Endothelial cell (in vitro differentiated cells): ENCODE results near the gene FKBP5. TPM values are rescaled to one million over a fixed set of nuclear protein-coding genes. Genes with fewer than 3 reads are reported as not detected.

ENCODE experiments used
- DNase-seq: peaks from one replicate; pipeline ENCODE4 v3.0.0; 2021; ENCODE audit warnings: low spot score
- H3K27ac Mint-ChIP-seq: one replicate; pipeline ENCODE4 v1.8.0; 2021; ENCODE audit warnings: mixed read lengths, inconsistent platforms; ENCODE audit not compliant: unreplicated experiment
- H3K27me3 Mint-ChIP-seq: one replicate; pipeline ENCODE4 v1.8.0; 2021; ENCODE audit warnings: mild to moderate bottlenecking, moderate library complexity, mixed read lengths, inconsistent platforms; ENCODE audit not compliant: unreplicated experiment
- H3K36me3 Mint-ChIP-seq: one replicate; pipeline ENCODE4 v1.8.0; 2021; ENCODE audit warnings: mild to moderate bottlenecking, low read depth, mixed read lengths, inconsistent platforms; ENCODE audit not compliant: unreplicated experiment
- H3K4me1 Mint-ChIP-seq: one replicate; pipeline ENCODE4 v1.8.0; 2021; ENCODE audit warnings: mild to moderate bottlenecking, mixed read lengths, inconsistent platforms; ENCODE audit not compliant: unreplicated experiment
- H3K4me3 Mint-ChIP-seq: one replicate; pipeline ENCODE4 v1.8.0; 2021; ENCODE audit warnings: mild to moderate bottlenecking, mixed read lengths, inconsistent platforms; ENCODE audit not compliant: unreplicated experiment
- H3K9me3 Mint-ChIP-seq: one replicate; pipeline ENCODE4 v1.8.0; 2021; ENCODE audit warnings: mixed read lengths, inconsistent platforms; ENCODE audit not compliant: unreplicated experiment
- CTCF ChIP-seq: fragments of 200-600 bp; sonication (generic); IDR thresholded peaks from one replicate; pipeline ENCODE4 v1.5.0; 2021; ENCODE audit warnings: antibody characterized with exemption; ENCODE audit not compliant: unreplicated experiment
- total RNA-seq: library from RNA; stranded (reverse); fragmentation: NEBNext Ultra II Directional; extraction: Animal tissue kit (Norgen Biotek cat#: 25700); gene quantifications from one replicate; pipeline ENCODE4 v1.2.1, GENCODE V29; 2021; ENCODE audit not compliant: unreplicated experiment

Gene FKBP5
- total RNA-seq, 1 donor from 2014 or later, result 7.2 TPM

DNA sequence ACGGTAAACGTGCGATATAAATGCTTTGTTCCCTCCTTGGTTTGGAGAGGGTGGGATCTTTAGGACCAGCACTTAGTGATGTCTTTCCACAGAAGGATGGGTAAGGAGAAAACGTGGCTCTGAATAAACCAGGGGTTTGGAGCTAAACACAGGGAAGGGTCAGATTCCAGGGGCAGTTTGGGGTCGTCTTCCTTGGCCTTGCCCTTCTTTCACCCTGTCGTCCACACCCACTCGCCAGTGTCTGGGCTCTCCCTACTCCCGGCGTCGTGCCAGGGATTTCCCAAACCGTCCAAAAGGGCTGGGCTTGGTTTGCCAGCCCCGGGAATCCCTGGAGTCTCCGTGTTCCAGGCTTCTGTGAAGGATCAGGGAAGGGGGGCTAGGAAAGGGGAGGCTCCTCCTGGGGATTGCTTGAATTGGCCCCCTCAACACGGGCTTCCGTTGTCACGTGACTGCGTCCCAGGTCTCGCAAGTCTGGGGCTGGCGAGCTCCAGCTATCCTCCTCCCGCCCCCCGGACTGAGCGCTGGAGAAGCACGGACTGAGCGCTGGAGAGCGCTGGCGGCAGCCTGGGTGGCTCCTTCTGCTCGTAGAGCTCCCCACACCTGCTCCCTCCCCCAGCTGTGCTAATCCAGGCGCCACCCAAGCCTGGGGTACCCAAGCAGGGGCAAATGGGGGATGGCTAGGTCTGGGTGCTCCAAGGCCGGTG, 38.7 kb upstream of the FKBP5 start:
- peak; percentile 46 for DNase-seq
- peaks cover 26% of the 10 kb centered on the region for H3K27me3 Mint-ChIP-seq
- H3K36me3 Mint-ChIP-seq, result peaks cover 6% of the 10 kb centered on the region

GRCh38 chr6:35725721-35726438, 37.2 kb upstream of the FKBP5 start:
- Mint-ChIP-seq H3K36me3 (peaks cover 6% of the 10 kb centered on the region), H3K27me3 (peaks cover 26% of the 10 kb centered on the region), H3K4me1 (peaks cover 27% of the 10 kb centered on the region)

More for the DNA sequence above, 38.7 kb upstream of the FKBP5 start:
- no peaks in the 10 kb centered on the region for H3K9me3 Mint-ChIP-seq
- no peak overlapping the region for H3K27ac Mint-ChIP-seq
- peaks cover 18% of the 10 kb centered on the region for H3K4me1 Mint-ChIP-seq
- TF ChIP-seq CTCF, result no peak
- peak overlapping the region; percentile 77 for H3K4me3 Mint-ChIP-seq

DNA sequence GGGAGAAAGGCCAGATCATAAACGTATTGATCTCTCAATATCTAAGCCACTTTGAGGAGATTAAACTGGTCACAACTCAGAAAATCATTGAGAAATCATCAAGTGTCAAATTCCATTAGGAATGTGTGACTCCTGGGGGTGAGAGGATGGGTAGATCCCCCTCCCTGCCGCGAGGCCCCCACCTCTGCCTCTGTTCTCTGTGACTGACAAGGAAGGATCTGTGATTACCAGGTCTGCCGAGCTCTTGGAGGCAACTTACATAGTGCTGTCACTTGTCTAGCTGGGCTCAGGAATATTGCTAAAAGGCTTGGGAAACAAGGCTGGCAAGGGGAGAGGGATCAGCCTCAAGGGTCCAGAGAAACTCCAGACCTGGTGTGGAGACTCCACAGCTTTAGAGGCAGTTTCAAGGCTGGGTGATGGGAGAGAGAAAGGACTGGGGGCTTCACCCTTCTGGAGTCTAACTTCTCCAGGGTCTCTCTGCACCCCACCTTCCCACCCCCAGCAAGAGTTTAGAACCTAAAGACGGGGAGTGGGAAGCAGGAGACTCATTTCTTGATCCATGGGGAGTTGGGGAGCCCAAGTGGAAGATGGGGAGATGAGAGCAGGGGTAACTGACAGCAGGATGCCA, 36.5 kb upstream of the FKBP5 start:
- Mint-ChIP-seq H3K9me3 (no peaks in the 10 kb centered on the region), H3K36me3 (peaks cover 6% of the 10 kb centered on the region), H3K27me3 (peaks cover 26% of the 10 kb centered on the region), H3K27ac (no peak overlapping the region), H3K4me1 (peaks cover 34% of the 10 kb centered on the region), H3K4me3 (no peak overlapping the region)
- no peak for TF ChIP-seq CTCF
- DNase-seq, result no peak

More at GRCh38 chr6:35725721-35726438, 37.2 kb upstream of the FKBP5 start:
- H3K9me3 Mint-ChIP-seq, result no peaks in the 10 kb centered on the region
- H3K4me3 Mint-ChIP-seq, result no peak overlapping the region
- no peak for DNase-seq
- no peak for TF ChIP-seq CTCF
- no peak overlapping the region for H3K27ac Mint-ChIP-seq

- H3K27me3 Mint-ChIP-seq, result peaks cover 22% of the 10 kb centered on the region
- peaks cover 4% of the 10 kb centered on the region for H3K36me3 Mint-ChIP-seq
- no peak overlapping the region for H3K27ac Mint-ChIP-seq
- no peak for DNase-seq
- peaks cover 41% of the 10 kb centered on the region for H3K4me1 Mint-ChIP-seq
- H3K4me3 Mint-ChIP-seq, result no peak overlapping the region
- no peaks in the 10 kb centered on the region for H3K9me3 Mint-ChIP-seq
- no peak for TF ChIP-seq CTCF
These were observed 35.8 kb upstream of the FKBP5 start for GRCh38 chr6:35724471-35724870.
